IMR-90 (cell line): ENCODE results near the gene LDHD. TPM values are rescaled to one million over a fixed set of nuclear protein-coding genes. Genes with fewer than 3 reads are reported as not detected.

Experiments
- ATAC-seq: fragments of 200-7000 bp; cut with Tn5 transposase; 2 replicates; pipeline ENCODE4 v1.9.1; 2020; ENCODE audit warnings: low read depth, mild to moderate bottlenecking, moderate library complexity
- BruUV-seq: library from RNA; stranded (reverse); fragments of 400-500 nt; replicated peaks from 2 replicates; lab custom pipeline; 2021; lab: Mats Ljungman, UMichigan
- CTCF ChIA-PET: fragments of 300-600 bp; formaldehyde crosslinking; extraction: SDS; loops from one replicate; lab custom pipeline; 2021; ENCODE audit warnings: antibody characterized with exemption; lab: Yijun Ruan, JAX
- POLR2A ChIA-PET: fragments of 300-600 bp; sonication (Branson Sonifier 250); formaldehyde crosslinking; loops from one replicate; lab custom pipeline; 2022; ENCODE audit warnings: antibody characterized with exemption; ENCODE audit not compliant: unreplicated experiment; lab: Charles Lee
- DNase-seq: peaks from one replicate; pipeline ENCODE4 v3.0.0; 2013
- H2AFZ ChIP-seq: replicated peaks from 2 replicates; pipeline ENCODE3; 2013; ENCODE audit warnings: low read length, mild to moderate bottlenecking; ENCODE audit not compliant: poor library complexity
- H2AK5ac ChIP-seq: 2 replicates; pipeline ENCODE4 v1.6.1; 2013; ENCODE audit warnings: low read depth, low read length, inconsistent platforms
- H2AK9ac ChIP-seq: replicated peaks from 2 replicates; pipeline ENCODE3; 2013; ENCODE audit warnings: mild to moderate bottlenecking, low read depth, low read length, moderate library complexity; ENCODE audit not compliant: poor library complexity
- H2BK120ac ChIP-seq: 2 replicates; pipeline ENCODE4 v1.6.1; 2013; ENCODE audit warnings: low read depth, low read length, inconsistent platforms
- H2BK15ac ChIP-seq: 3 replicates; pipeline ENCODE4 v1.6.1; 2013; ENCODE audit warnings: low read depth, low read length, inconsistent platforms
- H2BK20ac ChIP-seq: 2 replicates; pipeline ENCODE4 v1.6.1; 2013; ENCODE audit warnings: low read depth, mild to moderate bottlenecking, inconsistent platforms, low read length, moderate library complexity
- H2BK5ac ChIP-seq: 2 replicates; pipeline ENCODE4 v1.6.1; 2013; ENCODE audit warnings: mild to moderate bottlenecking, low read depth, low read length, inconsistent platforms; ENCODE audit not compliant: poor library complexity, severe bottlenecking
- H3K14ac ChIP-seq: replicated peaks from 2 replicates; pipeline ENCODE4 v1.6.1; 2013; ENCODE audit warnings: low read depth, low read length, inconsistent platforms
- H3K18ac ChIP-seq: 2 replicates; pipeline ENCODE4 v1.6.1; 2013; ENCODE audit warnings: low read depth, low read length, control low read depth
- H3K23ac ChIP-seq: 2 replicates; pipeline ENCODE4 v1.6.1; 2013; ENCODE audit warnings: low read depth, low read length, inconsistent platforms
- H3K27ac ChIP-seq: 2 replicates; pipeline ENCODE4 v1.5.1; 2013; ENCODE audit warnings: mild to moderate bottlenecking, control low read depth, low read length; ENCODE audit not compliant: insufficient read depth
- H3K27me3 ChIP-seq: 2 replicates; pipeline ENCODE4 v1.6.1; 2013; ENCODE audit warnings: low read length; ENCODE audit not compliant: control insufficient read depth, insufficient read depth
- H3K36me3 ChIP-seq: 2 replicates; pipeline ENCODE4 v1.6.1; 2013; ENCODE audit warnings: low read length, mixed read lengths; ENCODE audit not compliant: control insufficient read depth, insufficient read depth
- H3K4ac ChIP-seq: 2 replicates; pipeline ENCODE4 v1.6.1; 2013; ENCODE audit warnings: low read depth, low read length, inconsistent platforms
- H3K4me1 ChIP-seq: 2 replicates; pipeline ENCODE4 v1.6.1; 2013; ENCODE audit warnings: low read length, mixed read lengths; ENCODE audit not compliant: control insufficient read depth, insufficient read depth
- H3K4me2 ChIP-seq: 2 replicates; pipeline ENCODE4 v1.6.1; 2013; ENCODE audit warnings: low read depth, mild to moderate bottlenecking, control low read depth, low read length, moderate library complexity
- H3K4me3 ChIP-seq: 2 replicates; pipeline ENCODE4 v1.5.1; 2013; ENCODE audit warnings: low read depth, mild to moderate bottlenecking, control low read depth, low read length, moderate library complexity; ENCODE audit not compliant: insufficient read depth
- H3K56ac ChIP-seq: 2 replicates; pipeline ENCODE4 v1.6.1; 2013; ENCODE audit warnings: low read length, inconsistent platforms; ENCODE audit not compliant: insufficient read depth; ENCODE audit errors: extremely low read depth
- H3K79me1 ChIP-seq, 2 experiments: 2 replicates each; pipeline ENCODE4 v1.6.1; 2013; ENCODE audit warnings: low read length in 2 of 2, inconsistent platforms in 1 of 2, low read depth in 1 of 2
- H3K9ac ChIP-seq: 2 replicates; pipeline ENCODE4 v1.6.1; 2013; ENCODE audit warnings: low read depth, low read length, control low read depth
- H3K9me1 ChIP-seq: 2 replicates; pipeline ENCODE4 v1.6.1; 2013; ENCODE audit warnings: low read length, inconsistent platforms; ENCODE audit not compliant: insufficient read depth
- H3K9me3 ChIP-seq: 2 replicates; pipeline ENCODE4 v1.6.1; 2013; ENCODE audit warnings: low read length; ENCODE audit not compliant: control insufficient read depth, insufficient read depth
- H4K20me1 ChIP-seq: 2 replicates; pipeline ENCODE4 v1.6.1; 2013; ENCODE audit warnings: low read length, inconsistent platforms; ENCODE audit not compliant: insufficient read depth
- H4K5ac ChIP-seq: 2 replicates; pipeline ENCODE4 v1.6.1; 2013; ENCODE audit warnings: mild to moderate bottlenecking, low read depth, low read length, control low read depth
- H4K8ac ChIP-seq, 2 experiments: 2 replicates each; pipeline ENCODE4 v1.6.1; 2013; ENCODE audit warnings: low read depth in 2 of 2, low read length in 2 of 2, control low read depth in 1 of 2, inconsistent platforms in 1 of 2
- H4K91ac ChIP-seq: 2 replicates; pipeline ENCODE4 v1.6.1; 2013; ENCODE audit warnings: low read depth, low read length, inconsistent platforms; ENCODE audit not compliant: insufficient read depth
- MXI1 ChIP-seq: IDR thresholded peaks from 2 replicates; pipeline ENCODE4 v1.6.1; 2012; ENCODE audit warnings: low read depth, mild to moderate bottlenecking, low read length, moderate library complexity, borderline replicate concordance
- POLR2A ChIP-seq: IDR thresholded peaks from 2 replicates; pipeline ENCODE4 v1.6.1; 2012; ENCODE audit warnings: mild to moderate bottlenecking, low read depth, low read length
- RCOR1 ChIP-seq: IDR thresholded peaks from 2 replicates; pipeline ENCODE4 v1.6.1; 2012; ENCODE audit warnings: mild to moderate bottlenecking, low read length, improper control_type of control experiment; ENCODE audit not compliant: insufficient replicate concordance
- RFX5 ChIP-seq: IDR thresholded peaks from 2 replicates; pipeline ENCODE4 v1.8.0; 2012; ENCODE audit warnings: low read depth, mild to moderate bottlenecking, low read length, moderate library complexity
- WGBS, 2 experiments: methylation state at CpG; one replicate each; pipeline versions ENCODE4 v1.1.5 to v1.1.7; 2013; ENCODE audit warnings: missing lambda C conversion rate in 2 of 2; ENCODE audit not compliant: insufficient read length in 1 of 2; ENCODE audit errors: extremely low coverage in 2 of 2; 5-methylcytosine and 5-hydroxymethylcytosine counted together
- dilution Hi-C: fragments of 300-500 bp; cut with HindIII; formaldehyde crosslinking; loops from one replicate; pipeline ENCODE4 v1.14.3; 2018; ENCODE audit warnings: low sequenced_read_pairs; ENCODE audit not compliant: unreplicated experiment
- in situ Hi-C: fragments of 300-500 bp; cut with MboI; formaldehyde crosslinking; loops from 3 replicates; pipeline ENCODE4 v1.14.3; 2019; ENCODE audit warnings: low sequenced_read_pairs, inconsistent platforms, mixed read lengths
- intact Hi-C: fragments of 100-400 bp; cut with micrococcal nuclease; formaldehyde crosslinking; loops from 2 replicates; pipeline ENCODE4 v1.10.0; 2022
- polyA plus RNA-seq, 3 experiments: library from polyadenylated mRNA; depleted of rRNA; stranded (reverse); fragments of >200 nt; gene quantifications; 2 replicates each; pipeline ENCODE4 v1.2.3, GENCODE V29; 2012; ENCODE audit warnings: low replicate concordance in 1 of 3
- total RNA-seq: library from RNA; depleted of rRNA; stranded (reverse); fragments of >200 nt; gene quantifications from 2 replicates; pipeline ENCODE4 v1.2.3, GENCODE V29; 2012

The LDHD gene
- total and polyA plus RNA-seq, 2 of the 4 experiments (the other 2 are of a cell fraction): under 0.01 to 0.26 TPM

DNA sequence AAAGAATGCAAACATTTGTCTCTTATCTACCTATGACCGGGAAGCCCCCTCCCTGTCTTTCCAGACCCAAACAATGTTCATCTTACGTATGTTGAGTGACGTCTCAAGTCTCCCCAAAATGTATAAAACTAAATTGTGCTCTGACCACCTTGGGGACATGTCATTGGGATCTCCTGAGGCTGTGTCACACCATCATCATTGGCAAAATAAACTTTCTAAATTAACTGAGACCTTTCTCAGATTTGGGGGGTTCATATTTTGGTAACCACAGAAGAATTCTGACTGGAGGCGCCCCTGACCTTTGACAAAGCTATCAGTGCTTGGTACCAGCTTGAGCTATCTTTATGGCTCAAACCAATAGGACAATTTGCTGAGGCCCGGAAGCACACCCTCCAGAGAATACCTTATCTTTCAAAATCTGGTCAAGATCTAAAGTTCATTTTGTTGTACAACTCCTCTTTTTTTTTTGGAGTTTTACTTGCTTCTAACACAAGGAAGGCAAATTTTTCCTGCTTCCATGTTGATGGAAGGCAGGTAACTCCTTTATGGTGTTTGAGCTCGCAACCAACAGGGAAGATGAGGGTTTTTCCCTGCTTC lies 2.5 kb upstream of the LDHD start:
- no peak overlapping the region for H3K18ac ChIP-seq

More for the DNA sequence above, 2.5 kb upstream of the LDHD start:
- Histone ChIP-seq H4K8ac (no peak overlapping the region), H4K20me1 (no peaks in the 10 kb centered on the region), H3K9me3 (peaks cover 4% of the 10 kb centered on the region), H3K14ac (no peak overlapping the region), H3K23ac (no peak overlapping the region), H4K91ac (no peak overlapping the region), H2BK15ac (no peak overlapping the region), H2BK5ac (no peak overlapping the region), H2AK9ac (no peak overlapping the region), H3K9me1 (no peaks in the 10 kb centered on the region; the same call in 1 of the 2 replicates), H3K4me2 (no peak overlapping the region), H3K36me3 (no peaks in the 10 kb centered on the region), H3K27me3 (no peaks in the 10 kb centered on the region), H3K27ac (no peak overlapping the region), H2BK120ac (no peak overlapping the region), H2AFZ (no peak overlapping the region), H3K4me3 (no peak overlapping the region), H3K4me1 (no peaks in the 10 kb centered on the region), H2BK20ac (no peak overlapping the region), H2AK5ac (no peak overlapping the region), H3K9ac (no peak overlapping the region), H3K79me1 (no peaks in the 10 kb centered on the region), H3K56ac (no peak overlapping the region), H3K4ac (no peak overlapping the region), H4K5ac (no peak overlapping the region)
- no peak for DNase-seq
- 14% methylated on average over 1 of the region's 6 CpGs; no CpG with 5 or more reads in 1 of the 2 experiments for WGBS, 2 experiments
- POLR2A ChIA-PET: no interaction called here
- no TSS peak for BruUV-seq
- CTCF ChIA-PET: interaction anchor here (0.6 to 1.4 kb wide), 2 partner anchors 8 to 100 kb away, joined by 4 to 8 read pairs; no protein-coding TSS in a partner anchor
- intact Hi-C loops (no loop called here), in situ Hi-C loops (no loop called here), dilution Hi-C loops (no loop called here)
- no peak for ATAC-seq
- no peak for TF ChIP-seq POLR2A
- TF ChIP-seq RCOR1: no peak
- TF ChIP-seq MXI1: no peak
- TF ChIP-seq RFX5: no peak
